Upper lobe of left lung (tissue), 4 donors: ENCODE data around the gene SLCO4C1.

Experiments used
- EP300 ChIP-seq, 4 donors: sonication (generic); formaldehyde crosslinking; IDR thresholded peaks; one replicate each; pipeline ENCODE4 v1.5.1; 2017; ENCODE audit warnings: antibody characterized with exemption in 4 of 4, control low read depth in 2 of 4
- POLR2A ChIP-seq, 4 donors: fragments of 450-650 bp; IDR thresholded peaks; one replicate each; pipeline ENCODE4 v1.5.1; 2016 to 2017; ENCODE audit warnings: antibody characterized with exemption in 4 of 4, mild to moderate bottlenecking in 2 of 4
- POLR2AphosphoS5 ChIP-seq, 2 donors: sonication (generic); formaldehyde crosslinking; IDR thresholded peaks; one replicate each; pipeline ENCODE4 v1.5.1; 2017; ENCODE audit warnings: antibody characterized with exemption in 2 of 2
- TF ChIP-seq, protein P1 (sequence below), 6 experiments: fragments of 450-650 bp in 4 of 6; fragments of 200-600 bp in 2 of 6; sonication (generic) in 2 of 6; IDR thresholded peaks; one replicate each; pipeline ENCODE4 v1.5.1; 2016 to 2019; ENCODE audit warnings: antibody characterized with exemption in 6 of 6

- TF ChIP-seq, protein P1, sequence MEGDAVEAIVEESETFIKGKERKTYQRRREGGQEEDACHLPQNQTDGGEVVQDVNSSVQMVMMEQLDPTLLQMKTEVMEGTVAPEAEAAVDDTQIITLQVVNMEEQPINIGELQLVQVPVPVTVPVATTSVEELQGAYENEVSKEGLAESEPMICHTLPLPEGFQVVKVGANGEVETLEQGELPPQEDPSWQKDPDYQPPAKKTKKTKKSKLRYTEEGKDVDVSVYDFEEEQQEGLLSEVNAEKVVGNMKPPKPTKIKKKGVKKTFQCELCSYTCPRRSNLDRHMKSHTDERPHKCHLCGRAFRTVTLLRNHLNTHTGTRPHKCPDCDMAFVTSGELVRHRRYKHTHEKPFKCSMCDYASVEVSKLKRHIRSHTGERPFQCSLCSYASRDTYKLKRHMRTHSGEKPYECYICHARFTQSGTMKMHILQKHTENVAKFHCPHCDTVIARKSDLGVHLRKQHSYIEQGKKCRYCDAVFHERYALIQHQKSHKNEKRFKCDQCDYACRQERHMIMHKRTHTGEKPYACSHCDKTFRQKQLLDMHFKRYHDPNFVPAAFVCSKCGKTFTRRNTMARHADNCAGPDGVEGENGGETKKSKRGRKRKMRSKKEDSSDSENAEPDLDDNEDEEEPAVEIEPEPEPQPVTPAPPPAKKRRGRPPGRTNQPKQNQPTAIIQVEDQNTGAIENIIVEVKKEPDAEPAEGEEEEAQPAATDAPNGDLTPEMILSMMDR (IDR thresholded peaks at IDR 0.05) = no peak
- TF ChIP-seq POLR2A (IDR thresholded peaks at IDR 0.05) (no peak), EP300 (IDR thresholded peaks at IDR 0.05) (no peak), POLR2AphosphoS5 (IDR thresholded peaks at IDR 0.05) (no peak)
Observed at GRCh38 chr5:102283102-102283797, 12.8 kb downstream of the SLCO4C1 start.
